ENCODE results near the gene ARHGAP33.
"Not testable (repeated sequence)": the region's sequence is repeated elsewhere in the genome, so short reads cannot be mapped to it uniquely, and the experiment has no call there.

Gene ARHGAP33

DNA sequence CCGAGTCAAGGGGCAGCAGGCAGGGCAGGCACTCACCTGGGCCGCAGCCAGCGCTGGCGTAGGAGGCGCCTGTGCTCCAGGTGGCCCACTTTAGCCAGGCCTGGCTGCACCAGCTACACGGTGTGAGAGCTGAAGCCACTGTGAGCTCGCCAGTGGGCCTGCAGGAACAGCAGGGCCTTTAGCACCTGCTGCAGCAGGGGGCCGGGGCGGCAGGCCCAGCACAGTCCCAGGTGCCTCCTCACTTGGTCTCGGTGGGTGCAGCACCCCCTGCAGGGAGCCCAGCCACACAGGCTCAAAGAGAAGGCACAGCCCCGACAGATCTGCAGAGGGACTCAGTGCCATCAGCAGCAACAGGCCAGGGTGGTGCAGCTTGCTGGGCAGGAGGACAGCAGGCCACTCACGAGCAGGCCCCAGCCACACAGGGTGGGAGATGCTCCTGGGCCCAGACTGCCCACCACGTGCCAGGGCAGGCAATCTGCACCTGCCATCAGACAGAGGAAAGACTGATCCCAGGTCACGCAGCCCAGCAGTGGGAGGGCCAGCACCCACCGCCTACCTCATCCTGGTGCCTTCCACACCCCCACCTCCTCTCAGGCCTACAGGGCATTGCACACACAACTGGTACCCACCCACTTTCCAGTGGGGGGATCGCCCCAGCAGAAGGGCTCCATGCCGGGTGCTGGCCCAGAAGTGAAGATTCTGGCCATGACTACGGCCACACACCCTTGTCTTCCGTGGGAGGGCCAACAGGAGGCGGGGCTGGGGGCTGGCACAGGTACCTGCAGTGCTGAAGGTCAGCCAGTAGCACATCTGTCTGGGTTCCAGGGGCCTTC lies 15.8 kb downstream of the ARHGAP33 start:
- no peak for DNase-seq (ENCODE audit: low read depth in 4 of 4, low spot score in 1 of 4)

DNA sequence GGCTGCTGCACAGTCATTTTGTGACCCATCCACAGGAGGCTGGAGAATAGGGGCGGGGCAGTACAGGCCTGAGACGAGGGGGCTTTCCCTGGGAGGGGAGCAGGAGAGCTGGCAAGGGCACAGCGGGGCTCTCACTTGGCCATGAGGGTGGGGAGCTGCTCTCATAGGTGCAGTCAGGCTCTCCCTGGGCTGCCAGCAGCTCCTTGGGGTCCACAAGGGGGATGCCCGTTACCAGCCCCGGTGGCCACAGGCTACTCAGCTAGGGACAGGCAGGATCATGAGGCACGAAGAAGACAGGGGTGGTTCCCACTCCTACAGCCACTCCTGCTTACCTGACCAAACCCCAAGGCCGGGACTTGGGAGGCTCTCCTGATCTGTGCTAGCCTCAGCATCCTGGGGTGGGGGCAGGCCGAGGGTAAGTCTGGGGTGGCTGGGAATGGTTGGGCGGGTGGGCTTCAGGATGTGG lies 16.5 kb downstream of the ARHGAP33 start:
- DNase-seq (ENCODE audit: low read depth in 4 of 4, low spot score in 1 of 4) = no peak

DNA sequence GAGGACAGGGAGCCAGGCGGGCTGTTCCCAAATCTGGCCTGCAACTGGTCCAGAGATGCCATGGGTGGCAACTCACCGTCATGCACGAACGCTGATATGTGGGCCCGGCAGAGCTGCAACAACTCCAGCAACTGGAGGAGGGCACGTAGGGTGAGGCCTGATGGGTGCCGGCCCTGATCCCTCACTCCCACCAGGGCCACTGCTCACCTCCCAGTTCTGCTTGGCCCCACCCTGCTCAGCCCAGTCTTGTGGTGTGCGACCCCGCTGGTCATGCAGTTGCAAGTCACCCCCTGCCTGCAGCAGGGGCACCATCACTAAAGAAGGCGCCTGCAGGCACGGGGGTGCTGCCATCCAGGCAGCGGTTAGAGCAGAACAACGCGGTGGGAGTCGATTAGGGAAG lies 16.9 kb downstream of the ARHGAP33 start:
- DNase-seq (ENCODE audit: low read depth in 4 of 4, low spot score in 1 of 4) = no peak

DNA sequence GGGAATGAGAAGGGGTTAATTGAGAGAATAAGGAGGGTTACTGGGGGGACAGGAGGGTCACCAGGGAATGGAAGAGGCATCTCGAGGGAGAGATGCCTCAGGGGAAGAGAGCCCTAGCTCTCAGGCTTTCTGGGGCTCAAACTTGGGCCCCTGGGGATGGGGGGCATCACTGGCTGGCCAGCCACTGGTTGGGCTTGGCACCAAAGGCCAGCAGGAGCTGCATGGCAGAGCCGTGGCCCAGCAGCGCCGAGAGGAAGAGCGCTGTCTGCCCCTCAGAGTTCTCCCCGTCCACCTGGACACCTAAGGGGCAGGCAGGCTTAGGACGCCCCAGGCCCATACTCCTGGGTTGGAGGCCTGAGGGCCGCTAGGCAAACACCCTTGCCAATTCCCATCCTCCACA lies 17.5 kb downstream of the ARHGAP33 start:
- no peak for DNase-seq (ENCODE audit: low read depth in 4 of 4, low spot score in 1 of 4)

DNA sequence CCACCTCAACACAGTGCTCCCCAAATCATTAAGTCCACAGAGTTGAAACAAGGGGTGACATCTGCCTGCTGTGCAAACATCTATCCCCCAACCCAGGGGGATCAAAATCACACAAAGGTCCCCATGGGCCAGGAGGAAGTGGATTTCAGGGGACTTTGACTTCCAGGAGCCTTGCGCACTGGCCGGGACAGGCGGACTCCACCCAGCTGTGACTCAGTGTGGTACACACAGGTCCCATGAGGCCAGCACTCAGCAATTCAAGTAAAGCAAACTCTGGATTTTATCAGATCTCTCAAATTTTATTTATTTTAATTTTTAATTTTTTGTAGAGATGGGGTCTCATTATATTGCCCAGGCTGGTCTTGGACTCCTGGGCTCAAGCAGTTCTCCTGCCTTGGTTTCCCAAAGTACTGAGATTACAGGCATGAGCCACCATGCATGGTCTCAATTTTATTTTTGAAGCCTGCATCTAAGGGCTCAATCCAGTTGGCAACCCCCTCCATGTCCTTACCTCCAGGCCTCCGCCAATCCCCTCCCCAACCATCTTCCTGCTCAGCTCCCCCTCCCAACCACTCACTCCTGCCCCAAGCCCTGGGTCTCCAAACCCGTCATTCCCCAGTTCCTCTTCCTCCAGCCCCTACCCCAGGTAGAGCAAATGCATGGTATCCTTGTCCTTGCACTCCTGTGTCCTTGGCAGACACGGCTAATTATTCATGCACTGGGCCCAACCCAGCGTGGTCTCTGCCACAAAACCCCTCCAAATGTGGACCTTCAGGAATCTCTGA lies 18.2 kb downstream of the ARHGAP33 start:
- no peak for DNase-seq (ENCODE audit: low read depth in 4 of 4, low spot score in 1 of 4)

DNA sequence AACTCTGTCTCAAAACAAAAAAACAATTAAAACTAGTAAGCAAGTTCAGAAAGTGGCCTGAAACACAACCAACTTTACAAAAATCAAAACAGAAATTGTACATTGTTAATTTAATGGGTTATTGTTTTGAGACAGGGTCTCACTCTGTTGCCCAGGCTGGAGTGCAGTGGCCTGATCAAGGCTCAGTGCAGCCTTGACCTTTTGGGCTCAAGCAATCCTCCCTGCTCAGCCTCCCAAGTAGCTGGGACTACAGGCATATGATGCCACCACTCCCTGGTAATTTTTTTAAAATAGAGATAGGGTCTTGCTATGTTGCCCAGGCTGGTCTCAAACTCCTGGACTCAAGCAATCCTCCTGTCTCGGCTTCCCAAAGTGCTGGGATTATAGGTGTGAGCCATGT lies 20.2 kb downstream of the ARHGAP33 start:
- not testable (repeated sequence) for DNase-seq (ENCODE audit: low read depth in 4 of 4, low spot score in 1 of 4)

DNA sequence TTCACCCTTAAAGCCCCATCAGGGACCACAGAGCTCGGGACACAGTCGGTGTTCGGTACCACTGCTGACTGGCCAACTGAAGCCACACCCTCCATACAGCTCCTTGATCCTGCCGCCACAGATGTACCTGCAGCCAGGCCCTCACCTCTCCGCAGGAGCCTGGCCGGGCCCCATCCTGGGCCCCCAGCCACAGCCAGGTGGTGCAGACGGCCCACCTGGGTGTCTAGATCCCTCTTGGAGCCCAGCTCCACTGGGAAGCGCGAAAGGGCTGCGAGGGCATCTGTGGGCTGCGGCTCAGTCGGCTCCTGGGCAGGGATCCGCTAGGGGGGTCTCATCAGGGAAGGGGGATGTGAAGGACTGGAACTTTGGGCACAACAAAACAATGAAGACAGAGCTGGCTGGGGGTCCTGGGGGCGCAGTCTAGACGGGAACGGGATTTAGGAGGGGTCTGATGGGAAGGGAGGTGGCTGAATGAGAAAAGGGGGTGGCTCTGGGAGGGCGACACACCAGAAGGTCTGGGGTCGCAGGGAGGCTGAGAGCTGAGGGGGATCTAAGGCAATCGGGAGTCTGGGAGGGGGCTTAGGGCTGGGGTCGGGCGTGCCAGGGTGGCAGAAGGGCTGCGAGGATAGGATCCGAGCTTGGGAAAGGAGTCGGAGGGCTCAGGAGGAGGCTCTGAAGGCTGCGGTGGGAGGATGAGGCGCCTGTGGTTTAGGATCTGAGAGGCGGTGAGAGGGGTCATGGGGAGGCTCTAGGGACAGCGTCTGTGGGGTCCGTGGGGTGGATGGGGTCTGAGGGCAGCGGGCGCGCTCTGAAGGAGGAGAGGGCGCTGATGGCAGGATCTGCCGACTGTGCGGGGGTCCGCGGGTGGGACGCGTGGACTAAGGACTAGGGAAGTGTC lies 21.5 kb downstream of the ARHGAP33 start:
- DNase-seq (ENCODE audit: low read depth in 4 of 4, low spot score in 1 of 4) = no peak

DNA sequence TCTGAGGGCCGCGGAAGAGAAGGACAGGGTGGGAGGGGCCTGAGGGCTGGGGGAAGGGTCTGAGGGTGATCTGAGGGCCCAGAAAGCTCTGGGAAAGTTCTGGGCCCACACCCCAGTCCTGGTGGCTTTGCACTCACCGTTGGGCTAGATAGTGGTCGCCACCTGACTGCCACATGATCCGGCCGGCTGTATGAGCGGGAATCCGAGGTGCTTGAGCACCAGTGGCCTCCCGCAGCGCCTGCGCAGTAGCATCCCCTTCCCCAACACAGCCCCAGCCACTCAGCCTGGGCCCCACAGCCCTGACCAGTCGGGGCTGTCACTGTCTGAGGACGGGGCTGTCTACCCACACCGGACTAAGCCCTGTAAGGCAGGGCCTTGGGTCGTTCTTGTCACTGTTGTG lies 22.3 kb downstream of the ARHGAP33 start:
- no peak for DNase-seq (ENCODE audit: low read depth in 4 of 4, low spot score in 1 of 4)

DNA sequence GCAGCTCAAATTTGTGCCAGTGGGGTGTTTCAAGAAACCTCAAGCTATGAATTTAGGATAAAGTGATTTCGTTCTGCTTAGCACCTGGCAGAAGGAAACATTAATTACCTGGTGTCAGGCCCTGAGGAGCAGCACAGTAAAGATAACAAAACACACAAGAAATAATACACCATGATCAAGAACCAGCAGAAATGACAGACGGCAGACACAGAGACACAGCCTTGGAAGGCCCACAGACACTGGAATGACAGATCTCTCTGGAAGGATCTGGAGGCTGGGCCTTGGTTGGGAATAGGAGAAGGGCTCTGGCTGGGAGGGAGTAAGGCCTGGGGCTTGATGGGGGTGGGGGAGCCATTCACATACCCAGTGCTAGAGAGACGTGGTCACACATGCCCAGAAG lies 26.5 kb downstream of the ARHGAP33 start:
- no peak for DNase-seq (ENCODE audit: low read depth in 4 of 4, low spot score in 1 of 4)

DNA sequence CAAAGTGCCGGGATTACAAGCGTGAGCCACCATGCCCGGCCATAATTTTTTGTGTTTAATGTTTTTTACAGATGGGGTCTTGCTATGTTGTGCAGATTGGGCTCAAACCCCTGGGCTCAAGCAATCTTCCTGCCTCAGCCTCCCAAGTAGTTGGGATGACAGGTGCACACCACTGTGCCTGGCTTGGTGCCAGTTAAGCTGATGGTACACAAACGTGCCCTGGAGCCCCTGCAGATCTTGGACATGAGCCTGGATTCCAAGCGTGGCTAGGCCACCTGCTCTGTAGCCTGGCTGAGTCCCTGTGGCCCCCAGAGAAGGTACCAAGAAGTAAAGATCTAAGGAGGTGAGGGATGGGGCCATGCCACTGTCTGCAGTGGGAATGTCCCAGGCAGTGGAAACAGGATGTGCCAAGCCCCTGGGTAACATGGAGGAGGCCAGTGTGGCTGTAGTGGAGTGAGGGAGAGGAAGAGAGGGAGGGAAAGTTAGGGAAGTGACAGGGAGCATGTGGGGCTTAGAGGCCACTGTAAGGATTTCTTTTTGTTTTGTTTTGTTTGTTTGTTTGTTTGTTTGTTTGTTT lies 30.2 kb downstream of the ARHGAP33 start:
- DNase-seq (ENCODE audit: low read depth in 4 of 4, low spot score in 1 of 4) = no peak

DNA sequence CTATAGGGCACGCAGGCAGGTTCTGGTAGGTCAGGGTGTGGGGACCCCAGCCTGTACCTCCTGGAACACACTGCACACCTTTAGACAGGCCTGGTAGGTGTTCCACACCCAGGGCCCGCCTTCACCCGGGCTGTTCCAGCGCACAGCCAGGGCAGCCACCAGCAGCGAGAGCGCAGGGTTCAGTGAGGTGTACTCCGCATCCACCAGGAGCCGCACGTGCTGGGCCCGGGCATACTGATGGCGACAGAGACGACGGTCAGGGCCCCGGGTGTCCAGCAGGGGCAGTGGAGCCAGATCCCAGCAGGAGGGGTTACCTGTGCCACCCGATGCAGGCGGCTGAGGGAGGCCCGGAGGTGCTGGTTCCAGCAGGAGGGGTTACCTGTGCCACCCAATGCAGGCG lies 31.2 kb downstream of the ARHGAP33 start:
- no peak for DNase-seq (ENCODE audit: low read depth in 4 of 4, low spot score in 1 of 4)

DNA sequence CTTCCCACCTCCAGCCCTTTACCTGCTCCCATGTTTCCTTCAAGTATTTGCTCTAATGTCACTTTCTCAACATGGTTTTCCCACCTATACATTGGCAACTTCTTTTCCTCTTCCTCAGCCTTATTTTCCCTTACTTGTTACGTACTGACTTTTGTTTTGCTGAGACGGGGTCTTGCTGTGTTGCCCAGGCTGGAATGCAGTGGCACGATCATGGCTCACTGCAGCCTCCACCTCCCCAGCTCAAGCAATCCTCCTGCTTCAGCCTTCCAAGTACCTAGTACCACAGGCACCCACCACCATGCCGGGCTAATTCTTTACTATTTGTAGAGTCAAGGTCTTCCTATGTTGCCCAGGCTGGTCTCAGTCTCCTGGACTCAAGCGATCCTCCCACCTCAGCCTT lies 32.3 kb downstream of the ARHGAP33 start:
- DNase-seq (ENCODE audit: low read depth in 4 of 4, low spot score in 1 of 4) = no peak

DNA sequence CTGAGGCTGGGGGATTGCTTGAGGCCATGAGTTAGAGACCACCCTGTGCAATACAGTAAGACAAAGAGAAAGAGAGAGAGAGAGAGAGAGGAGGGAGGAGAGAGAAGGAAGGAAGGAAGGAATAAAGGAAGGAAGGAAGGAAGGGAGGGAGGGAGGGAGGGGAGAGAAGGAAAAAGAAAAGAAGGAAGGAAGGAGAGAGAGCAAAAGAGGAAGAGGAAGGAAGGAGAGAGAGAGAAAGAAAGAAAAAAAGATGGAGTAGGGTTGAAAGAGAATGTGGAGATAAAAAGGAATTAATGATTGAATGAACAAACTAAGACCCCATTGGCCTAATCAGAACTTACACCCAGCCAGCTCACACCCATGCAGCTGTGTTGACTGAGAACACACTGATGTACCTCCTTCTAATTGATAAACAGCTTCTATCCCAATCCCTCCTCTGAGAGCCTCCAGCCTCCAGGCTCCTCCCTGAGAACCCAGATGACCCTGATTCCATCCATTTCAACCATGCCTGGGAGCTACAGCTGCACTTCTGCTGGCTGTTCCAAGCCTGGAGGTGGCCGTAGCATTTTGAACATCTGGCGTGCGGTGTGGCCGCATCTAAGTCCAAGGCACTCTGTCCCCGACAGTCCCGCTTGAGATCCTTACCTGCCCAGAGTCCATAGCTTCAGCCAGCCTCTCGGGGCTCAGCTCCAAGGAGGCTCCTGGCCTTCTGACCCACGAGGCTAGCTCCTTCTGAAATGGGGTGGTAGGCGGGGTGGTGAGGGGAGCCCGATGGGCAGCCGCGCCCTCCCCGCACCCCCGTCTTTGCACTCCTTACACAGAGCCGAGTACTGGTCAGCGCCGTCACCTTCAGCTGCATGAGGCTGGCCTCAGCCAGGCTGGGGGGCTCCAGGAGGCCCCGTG lies 36.2 kb downstream of the ARHGAP33 start:
- DNase-seq (ENCODE audit: low read depth in 4 of 4, low spot score in 1 of 4) = no peak

DNA sequence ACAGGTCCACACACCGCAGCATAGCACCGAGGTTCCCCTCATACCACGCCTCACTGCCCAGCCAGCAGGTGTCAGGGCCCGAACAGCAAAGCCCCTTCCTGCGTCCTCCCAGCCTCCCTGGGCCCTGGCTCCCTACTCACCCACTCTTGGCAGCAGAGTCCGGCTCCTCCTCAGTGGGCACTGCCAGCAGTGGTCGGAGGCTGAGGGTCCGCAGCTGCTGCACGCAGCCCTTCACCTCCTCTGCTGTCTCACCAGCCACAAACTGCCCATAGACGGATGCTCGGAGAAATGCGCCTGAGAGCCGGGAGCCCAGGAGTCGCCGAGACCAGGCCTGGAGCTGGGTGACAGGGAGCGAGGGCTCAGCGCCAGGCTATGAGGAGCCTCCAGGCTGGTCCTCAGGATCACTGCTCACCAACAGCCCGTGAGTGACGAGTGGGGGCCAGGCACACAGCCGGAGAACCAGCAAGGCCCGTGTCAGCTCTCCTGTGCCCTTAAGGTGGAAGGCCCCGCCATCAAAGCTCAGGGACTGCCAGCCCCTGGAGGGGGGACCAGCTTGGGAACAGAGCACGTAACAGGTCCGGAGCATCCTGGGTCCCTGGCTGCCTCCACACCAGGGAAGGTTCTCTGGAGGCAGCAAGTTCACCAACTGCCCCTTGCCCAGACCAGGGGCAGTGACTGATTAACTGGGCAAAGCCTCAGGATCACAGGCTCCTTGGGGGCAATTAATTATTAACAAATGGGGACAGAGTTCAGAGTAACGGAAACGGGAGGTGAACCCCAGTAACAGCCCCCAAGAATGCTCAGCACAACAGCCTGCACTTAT lies 37.1 kb downstream of the ARHGAP33 start, which contains the start of gene PRODH2:
PRODH2 (minus strand) TSS at position 626 of the 823 bp plus-strand sequence; CDS start at position 586, 40 bp downstream.
- no peak for DNase-seq (ENCODE audit: low read depth in 4 of 4, low spot score in 1 of 4)

DNA sequence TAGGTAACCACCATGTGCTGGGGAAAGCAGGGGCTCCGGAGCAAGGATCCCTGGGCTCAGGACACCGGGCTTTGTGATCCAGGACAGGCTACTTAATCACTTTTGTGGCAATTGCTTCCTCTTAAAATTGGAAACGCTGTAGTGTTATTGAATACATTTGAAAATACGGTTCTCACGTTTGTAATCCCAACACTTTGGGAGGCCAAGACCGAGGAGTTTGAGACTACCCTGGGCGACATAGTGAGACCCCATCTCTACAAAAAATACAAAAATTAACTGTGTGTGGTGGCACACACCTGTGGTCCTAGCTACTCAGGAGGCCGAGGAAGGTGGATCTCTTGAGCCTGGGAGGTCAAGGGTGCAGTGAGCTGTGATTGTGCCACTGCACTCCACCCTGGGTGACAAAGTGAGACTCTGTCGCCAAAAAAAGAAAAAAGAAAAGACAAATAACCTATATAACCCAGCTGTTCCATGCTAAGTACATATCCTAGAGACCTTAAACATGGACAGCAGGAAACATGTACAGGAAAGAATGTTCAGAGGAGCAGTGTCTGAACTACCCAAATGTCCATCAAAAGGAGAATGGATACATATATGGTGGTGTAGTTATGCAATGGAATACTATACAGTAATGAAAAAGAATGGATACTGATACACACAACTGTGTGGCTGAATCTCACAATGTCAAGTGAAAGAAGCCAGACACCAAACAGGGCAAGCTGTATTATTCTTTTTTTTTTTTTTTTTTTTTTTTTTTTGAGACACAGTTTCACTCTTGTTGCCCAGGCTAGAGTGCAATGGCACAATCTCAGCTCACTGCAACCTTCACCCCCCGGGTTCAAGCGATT lies 37.9 kb downstream of the ARHGAP33 start:
- no peak for DNase-seq (ENCODE audit: low read depth in 4 of 4, low spot score in 1 of 4)

DNA sequence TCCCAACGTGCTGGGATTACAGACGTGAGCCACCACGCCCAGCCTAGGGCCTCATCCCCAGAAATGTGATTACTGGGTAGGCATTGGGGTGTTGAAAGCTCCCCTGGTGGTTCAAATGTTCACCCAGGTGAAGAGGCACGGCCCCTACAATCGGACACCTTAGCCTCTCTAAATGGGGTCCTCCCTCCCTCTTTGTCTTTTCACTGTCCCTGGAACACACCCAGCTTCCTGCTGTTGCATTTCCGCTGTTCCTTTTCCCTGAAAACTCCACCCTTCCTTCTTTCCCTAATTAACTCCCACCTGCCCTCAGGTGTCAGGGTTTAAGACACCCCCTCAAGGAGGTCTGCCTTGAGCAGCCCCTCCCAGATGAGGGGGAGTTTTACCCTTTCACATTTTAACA lies 40.9 kb downstream of the ARHGAP33 start:
- DNase-seq (ENCODE audit: low read depth in 4 of 4, low spot score in 1 of 4) = no peak

DNA sequence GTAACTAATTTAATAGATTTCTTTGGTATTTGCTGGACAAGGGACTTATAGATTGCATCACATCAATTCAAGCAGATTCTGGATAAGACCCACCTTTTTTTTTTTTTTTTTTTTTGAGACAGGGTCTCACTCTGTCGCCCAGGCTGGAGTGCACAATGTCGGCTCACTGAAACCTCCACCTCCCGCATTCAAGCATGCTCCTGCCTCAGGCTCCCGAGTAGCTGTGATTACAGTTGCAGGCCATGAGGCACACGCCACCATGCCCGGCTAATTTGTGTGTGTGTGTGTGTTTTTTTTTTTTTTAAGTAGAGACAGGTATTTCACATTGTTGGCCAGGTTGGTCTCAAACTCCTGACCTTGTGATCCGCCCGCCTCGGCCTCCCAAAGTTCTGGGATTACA lies 41.5 kb downstream of the ARHGAP33 start:
- no peak for DNase-seq (ENCODE audit: low read depth in 4 of 4, low spot score in 1 of 4)

DNA sequence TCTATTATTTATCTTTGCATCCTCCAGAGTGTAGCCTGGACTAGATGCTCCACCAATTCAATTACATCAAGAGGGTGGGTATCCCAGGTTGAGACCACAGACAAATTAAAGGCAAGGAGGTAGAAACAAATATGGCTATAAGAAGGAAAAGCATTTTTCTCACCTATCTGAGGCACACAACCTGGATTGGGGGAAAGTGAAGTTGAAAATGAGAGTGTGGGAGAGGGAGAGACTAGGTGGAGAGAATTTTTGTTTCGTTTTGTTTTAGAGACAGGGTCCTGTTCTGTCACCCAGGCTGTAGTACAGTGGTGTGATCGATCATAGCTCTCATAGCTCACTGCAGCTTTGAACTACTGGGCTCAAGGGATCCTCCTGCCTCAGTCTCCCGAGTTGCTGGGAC lies 43.1 kb downstream of the ARHGAP33 start:
- DNase-seq (ENCODE audit: low read depth in 4 of 4, low spot score in 1 of 4) = no peak
